Measurements from ENCODE around the gene CLIP4.
"Not testable (repeated sequence)": the region's sequence is repeated elsewhere in the genome, so short reads cannot be mapped to it uniquely, and the experiment has no call there.

Gene CLIP4

GRCh38 chr2:29080886-29081743 is 34.1 kb upstream of the CLIP4 start:
- peak; percentile 68 for DNase-seq (ENCODE audit: low read depth)
- TF ChIP-seq, protein P1, sequence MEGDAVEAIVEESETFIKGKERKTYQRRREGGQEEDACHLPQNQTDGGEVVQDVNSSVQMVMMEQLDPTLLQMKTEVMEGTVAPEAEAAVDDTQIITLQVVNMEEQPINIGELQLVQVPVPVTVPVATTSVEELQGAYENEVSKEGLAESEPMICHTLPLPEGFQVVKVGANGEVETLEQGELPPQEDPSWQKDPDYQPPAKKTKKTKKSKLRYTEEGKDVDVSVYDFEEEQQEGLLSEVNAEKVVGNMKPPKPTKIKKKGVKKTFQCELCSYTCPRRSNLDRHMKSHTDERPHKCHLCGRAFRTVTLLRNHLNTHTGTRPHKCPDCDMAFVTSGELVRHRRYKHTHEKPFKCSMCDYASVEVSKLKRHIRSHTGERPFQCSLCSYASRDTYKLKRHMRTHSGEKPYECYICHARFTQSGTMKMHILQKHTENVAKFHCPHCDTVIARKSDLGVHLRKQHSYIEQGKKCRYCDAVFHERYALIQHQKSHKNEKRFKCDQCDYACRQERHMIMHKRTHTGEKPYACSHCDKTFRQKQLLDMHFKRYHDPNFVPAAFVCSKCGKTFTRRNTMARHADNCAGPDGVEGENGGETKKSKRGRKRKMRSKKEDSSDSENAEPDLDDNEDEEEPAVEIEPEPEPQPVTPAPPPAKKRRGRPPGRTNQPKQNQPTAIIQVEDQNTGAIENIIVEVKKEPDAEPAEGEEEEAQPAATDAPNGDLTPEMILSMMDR (IDR thresholded peaks at IDR 0.05; ENCODE audit: low read length, missing control alignments): no peak
- H3K4me3 ChIP-seq (replicated peaks; ENCODE audit: low read depth, low read length): no peak overlapping the region

DNA sequence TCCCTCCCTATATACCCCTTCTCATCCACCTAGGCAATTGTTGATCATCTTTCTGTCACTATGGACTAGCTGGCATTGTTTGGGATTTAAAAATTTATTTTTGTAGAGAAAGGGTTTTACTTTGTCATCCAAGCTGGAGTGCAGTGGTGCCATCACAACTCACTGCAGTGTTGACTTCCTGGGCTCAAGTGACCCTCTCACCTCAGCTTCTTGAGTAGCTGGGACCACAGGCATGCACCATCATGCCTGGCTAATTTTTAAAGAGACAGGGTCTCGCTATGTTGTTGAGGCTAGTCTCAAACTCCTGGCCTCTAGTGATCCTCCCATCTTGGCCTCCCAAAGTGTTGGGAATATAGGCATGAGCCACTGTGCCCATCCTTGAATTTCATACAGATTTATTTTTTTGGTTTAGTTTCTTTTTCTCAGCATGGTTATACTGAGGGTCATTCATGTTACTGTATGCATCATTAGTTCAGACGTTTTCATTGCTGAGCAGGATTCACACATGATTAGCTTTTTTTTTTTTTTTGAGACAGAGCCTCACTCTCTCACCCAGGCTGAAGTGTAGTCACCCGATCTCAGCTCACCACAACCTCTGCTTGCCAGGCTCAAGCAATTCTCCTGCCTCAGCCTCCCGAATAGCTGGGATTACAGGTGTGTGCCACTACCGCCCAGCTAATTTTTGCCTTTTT is 32.3 kb upstream of the CLIP4 start:
- DNase-seq (ENCODE audit: low read depth): no peak
- TF ChIP-seq, protein P1 (IDR thresholded peaks at IDR 0.05; ENCODE audit: low read length, missing control alignments): no peak
- no peak overlapping the region for H3K4me3 ChIP-seq (replicated peaks; ENCODE audit: low read depth, low read length)

- no peak overlapping the region for H3K4me3 ChIP-seq (replicated peaks; ENCODE audit: low read depth, low read length)
- DNase-seq (ENCODE audit: low read depth): no peak
- TF ChIP-seq, protein P1 (IDR thresholded peaks at IDR 0.05; ENCODE audit: low read length, missing control alignments): no peak
These were observed 30.7 kb upstream of the CLIP4 start for GRCh38 chr2:29084554-29084953.

GRCh38 chr2:29090311-29090710 is 24.9 kb upstream of the CLIP4 start:
- not testable (repeated sequence) for DNase-seq (ENCODE audit: low read depth); H3K4me3 ChIP-seq (replicated peaks; ENCODE audit: low read depth, low read length)

DNA sequence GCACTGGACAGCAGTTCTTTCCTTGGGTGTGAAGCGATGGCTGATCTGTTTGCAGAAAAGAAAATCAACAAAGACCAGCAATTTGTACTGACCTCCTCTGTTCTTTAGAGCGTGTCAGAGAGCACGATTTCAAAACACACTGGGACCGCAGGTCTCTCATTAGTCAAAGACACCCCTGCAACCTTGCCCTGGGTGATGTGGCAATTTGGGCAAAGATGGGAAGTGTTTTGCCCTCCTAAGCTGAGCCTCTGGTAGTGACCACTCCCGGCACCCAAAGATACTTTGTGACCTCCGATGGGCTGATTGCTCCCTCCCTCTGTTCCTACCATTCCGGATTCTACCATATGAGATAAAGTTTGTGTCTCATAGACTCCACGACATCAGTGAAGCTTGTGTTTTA is 18.2 kb upstream of the CLIP4 start:
- no peak overlapping the region for H3K4me3 ChIP-seq (replicated peaks; ENCODE audit: low read depth, low read length)
- DNase-seq (ENCODE audit: low read depth): no peak
- TF ChIP-seq, protein P1 (IDR thresholded peaks at IDR 0.05; ENCODE audit: low read length, missing control alignments): no peak

DNA sequence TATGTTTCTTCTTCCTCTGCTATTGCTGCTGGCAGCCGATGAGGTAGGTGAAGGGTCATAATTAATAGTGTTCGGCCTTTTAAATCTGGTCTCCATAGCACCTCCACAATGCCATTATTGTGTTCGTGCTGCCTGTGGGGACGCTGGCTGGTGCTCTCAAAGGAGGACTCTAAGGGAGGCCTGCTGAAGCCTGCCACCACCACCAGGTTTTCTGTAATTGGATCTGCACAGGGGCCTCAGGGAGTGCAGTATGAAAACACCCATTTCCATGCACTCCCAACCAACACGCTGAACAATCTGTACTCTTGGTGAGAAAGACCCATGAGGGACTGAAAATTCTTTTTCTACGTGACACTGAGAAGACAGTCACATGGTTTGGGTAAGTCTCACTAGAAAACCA is 17.6 kb upstream of the CLIP4 start:
- no peak overlapping the region for H3K4me3 ChIP-seq (replicated peaks; ENCODE audit: low read depth, low read length)
- DNase-seq (ENCODE audit: low read depth): no peak
- TF ChIP-seq, protein P1 (IDR thresholded peaks at IDR 0.05; ENCODE audit: low read length, missing control alignments): no peak

DNA sequence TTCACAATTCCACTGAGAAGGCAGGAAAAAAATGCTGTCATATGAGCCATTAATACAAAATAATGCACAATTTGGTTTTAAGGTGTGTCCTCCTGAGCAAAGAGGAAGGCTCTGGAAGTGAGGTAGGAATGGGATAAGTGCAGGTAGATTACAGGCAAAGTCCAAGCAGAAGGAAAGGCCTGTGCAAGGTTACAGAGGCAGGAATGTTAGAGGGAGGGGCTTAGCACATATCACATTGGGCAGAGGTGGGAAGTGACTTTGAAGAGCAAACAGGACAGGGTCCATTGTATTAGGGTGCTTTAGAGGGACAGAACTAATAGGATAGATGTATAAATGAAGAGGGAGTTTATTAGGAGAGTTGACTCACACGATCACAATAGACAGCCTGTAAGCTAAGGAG is 14.7 kb upstream of the CLIP4 start:
- DNase-seq (ENCODE audit: low read depth): no peak

More for the DNA sequence above, 14.7 kb upstream of the CLIP4 start:
- no peak overlapping the region for H3K4me3 ChIP-seq (replicated peaks; ENCODE audit: low read depth, low read length)
- TF ChIP-seq, protein P1 (IDR thresholded peaks at IDR 0.05; ENCODE audit: low read length, missing control alignments): no peak

Measured in fibroblast of pulmonary artery (primary cell).